ENCODE data around the gene CASP4.
"Not testable (repeated sequence)": the region's sequence is repeated elsewhere in the genome, so short reads cannot be mapped to it uniquely, and the experiment has no call there.

The CASP4 gene

GRCh38 chr11:104946907-104947306 lies 21.5 kb downstream of the CASP4 start:
- peak; percentile 58 for DNase-seq

DNA sequence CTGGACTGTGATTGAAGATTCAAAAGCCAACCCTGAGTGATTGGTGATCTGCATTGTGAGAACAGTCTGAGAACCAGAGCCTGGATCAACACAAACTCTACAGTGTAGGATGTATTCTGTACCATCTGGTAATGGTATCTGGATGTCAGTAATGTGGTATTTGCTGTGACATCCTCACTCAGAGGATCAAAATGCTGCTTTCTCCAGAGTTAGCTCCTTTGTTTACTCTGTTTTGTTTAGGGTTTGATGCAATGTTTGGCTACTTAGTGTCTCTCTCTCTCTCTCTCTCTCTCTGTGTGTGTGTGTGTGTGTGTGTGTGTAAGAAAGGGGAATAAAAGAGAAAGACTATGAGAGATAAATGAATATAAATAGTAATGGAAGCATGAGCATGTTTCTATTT lies 24.3 kb downstream of the CASP4 start:
- DNase-seq, result no peak

GRCh38 chr11:104943561-104943960 lies 24.8 kb downstream of the CASP4 start:
- no peak for DNase-seq

- DNase-seq, result no peak
Measured at GRCh38 chr11:104934594-104934993, 33.8 kb downstream of the CASP4 start.

GRCh38 chr11:104934073-104934472 lies 34.3 kb downstream of the CASP4 start:
- not testable (repeated sequence) for DNase-seq

DNA sequence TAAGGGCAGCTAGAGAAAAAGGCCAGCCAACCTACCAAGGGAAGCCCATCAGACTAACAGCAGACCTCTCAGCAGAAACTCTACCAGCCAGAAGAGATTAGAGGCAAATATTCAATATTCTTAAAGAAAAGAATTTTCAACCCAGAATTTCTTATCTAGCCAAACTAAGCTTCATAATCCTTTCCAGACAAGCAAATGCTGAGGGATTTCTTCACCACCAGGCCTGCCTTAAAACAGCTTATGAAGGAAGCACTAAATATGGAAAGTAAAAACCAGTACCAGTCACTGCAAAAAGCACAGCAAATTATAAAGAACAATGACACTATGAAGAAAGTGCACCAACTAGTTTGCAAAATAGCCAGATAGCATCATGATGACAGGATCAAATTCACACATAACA lies 39.6 kb downstream of the CASP4 start:
- DNase-seq, result no peak

DNA sequence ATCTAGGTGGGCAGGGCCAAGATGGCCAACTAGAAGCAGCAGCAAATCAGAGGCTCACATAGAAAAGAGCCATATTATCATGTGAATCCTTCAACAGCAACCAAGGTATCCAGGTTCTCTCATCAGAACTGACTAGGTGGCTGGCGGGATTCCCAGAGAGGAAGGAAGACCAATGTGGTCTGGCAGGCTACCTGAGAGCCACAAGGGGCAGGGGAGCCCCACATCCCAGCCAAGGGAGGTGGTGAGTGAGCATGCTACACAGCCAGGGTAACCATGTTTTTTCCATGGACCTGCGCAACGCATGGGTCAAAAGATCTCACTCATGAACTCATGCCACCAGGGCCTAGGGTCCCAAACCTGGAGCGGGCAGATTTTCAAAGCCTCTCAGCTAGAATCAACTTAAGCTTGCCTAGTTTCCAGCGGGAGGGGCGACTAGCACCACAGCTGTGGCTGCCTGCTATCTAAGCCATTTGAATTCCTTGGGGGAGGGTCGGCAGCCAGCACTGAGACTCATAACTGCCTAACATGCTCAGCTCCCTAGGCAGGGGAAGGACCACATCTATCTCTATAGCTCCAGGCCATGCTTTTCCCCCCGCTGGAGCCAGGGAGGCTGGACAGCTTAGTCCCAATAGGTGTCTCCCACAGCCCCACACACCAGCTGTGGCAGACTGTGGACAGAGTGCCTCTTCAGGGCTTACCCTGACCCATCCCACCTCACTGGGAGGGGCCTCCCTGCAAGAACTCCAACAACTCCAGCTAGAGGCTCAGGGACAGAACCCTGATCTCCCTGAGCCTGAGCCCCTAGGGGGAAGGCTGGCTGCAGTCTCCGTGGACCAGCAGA lies 41.4 kb downstream of the CASP4 start:
- no peak for DNase-seq

GRCh38 chr11:104925850-104926249 lies 42.5 kb downstream of the CASP4 start:
- no peak for DNase-seq

DNA sequence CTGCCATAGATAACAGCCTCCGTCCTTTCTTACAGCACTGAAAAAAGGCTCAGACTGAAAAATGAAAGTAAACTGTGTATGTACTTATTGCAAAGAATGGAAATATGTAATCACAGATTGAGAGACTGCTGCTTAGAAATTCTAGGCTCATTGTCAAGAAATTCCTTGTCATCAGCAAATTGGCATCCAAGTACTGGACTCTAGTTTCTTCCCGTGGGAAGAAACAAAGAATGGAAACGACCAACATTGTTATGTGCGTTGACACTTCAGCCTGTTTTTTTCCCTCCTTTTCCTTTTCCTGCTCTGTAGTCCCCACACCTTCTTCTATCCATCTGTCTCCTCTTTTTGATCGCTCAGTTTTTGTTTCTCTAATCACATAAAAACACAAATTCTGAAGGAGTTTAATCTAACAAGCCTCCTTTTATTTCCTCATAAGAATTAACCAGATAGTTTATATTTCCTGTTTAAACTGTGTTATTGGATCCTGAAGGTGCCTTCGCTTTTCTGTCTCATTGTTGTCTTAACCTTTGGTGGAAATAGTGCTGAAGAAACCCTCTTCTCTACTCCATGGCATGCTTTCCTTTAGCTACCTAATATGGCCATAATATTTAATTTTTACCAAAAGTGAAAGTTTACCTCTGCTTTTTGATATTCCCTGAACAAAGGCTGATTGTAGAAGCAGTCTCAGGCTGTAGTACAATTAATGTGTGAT lies 50.1 kb downstream of the CASP4 start:
- DNase-seq, result peak; percentile 69

- no peak for DNase-seq
Measured at GRCh38 chr11:104917271-104918112, 50.9 kb downstream of the CASP4 start.

DNA sequence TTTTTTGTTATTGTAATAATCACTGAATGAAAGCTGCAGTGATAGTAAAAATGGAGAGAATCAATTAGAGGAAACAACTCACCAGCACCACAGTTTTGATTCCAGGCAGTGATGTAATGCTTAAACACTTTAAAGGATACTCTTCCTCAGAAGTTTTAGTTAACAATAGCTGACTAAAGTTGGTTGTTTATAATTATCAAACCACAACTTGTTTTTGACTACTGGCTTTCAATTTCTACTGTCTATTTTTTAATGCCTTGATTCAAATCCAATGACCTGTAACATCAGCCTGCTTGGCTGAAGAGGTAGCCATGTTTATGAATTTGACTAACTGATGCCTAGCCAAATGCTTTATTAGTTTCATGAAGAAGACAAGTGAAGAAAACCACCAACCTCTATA lies 51.9 kb downstream of the CASP4 start:
- DNase-seq, result peak; percentile 36

GRCh38 chr11:104912102-104912501 lies 56.3 kb downstream of the CASP4 start:
- no peak for DNase-seq

DNA sequence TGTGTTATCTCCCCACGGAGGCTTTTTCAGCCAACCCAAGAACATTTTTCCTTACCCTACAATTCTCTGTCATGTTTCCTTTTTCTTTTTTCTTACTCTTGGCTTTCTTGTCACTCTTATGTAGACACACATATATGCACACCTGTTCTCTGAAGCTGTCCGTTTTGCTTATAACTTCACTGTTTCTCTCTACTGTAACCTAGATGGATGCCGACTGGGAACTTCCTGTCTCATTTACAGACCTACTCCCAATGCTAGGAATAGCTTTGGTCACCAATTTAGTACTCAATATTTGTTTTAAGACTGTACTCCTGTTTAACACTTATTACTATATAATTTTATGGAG lies 60.2 kb downstream of the CASP4 start:
- DNase-seq, result no peak

DNA sequence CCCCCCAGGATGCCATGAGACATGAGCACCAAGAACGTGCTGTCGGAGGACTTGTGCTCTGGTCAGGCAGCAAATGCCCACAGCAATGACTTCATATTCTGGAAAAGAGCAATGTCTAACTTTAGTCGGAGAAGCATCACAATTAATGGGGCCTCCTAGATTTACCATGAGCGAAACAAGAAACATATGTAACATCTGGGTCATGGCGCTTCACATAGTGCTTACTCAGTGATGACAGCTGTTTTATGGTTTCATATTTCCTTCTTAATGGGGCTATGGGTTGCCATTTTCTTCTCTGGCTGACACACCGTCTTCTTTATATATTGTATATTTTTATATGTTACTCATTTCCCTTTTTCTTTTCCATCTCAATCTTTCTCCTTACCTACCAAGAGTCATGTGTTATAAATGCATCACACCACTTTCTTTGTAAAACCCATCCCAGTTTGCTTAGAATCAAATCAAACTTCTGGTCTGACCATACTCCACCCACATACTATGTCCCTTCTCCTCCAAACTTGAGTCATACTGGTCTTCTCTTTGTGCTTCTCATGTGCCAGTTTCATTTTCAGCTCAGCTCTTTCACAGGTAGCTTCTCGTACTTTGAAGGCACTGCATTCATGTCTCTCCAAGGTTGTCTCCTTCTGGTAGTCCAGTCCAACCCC lies 60.7 kb downstream of the CASP4 start:
- peak; percentile 67 for DNase-seq

- no peak for DNase-seq
Measured at GRCh38 chr11:104905271-104905670, 63.1 kb downstream of the CASP4 start.

GRCh38 chr11:104899226-104899625 lies 69.1 kb downstream of the CASP4 start:
- DNase-seq, result no peak

GRCh38 chr11:104898685-104899013 lies 69.7 kb downstream of the CASP4 start:
- DNase-seq, result no peak

DNA sequence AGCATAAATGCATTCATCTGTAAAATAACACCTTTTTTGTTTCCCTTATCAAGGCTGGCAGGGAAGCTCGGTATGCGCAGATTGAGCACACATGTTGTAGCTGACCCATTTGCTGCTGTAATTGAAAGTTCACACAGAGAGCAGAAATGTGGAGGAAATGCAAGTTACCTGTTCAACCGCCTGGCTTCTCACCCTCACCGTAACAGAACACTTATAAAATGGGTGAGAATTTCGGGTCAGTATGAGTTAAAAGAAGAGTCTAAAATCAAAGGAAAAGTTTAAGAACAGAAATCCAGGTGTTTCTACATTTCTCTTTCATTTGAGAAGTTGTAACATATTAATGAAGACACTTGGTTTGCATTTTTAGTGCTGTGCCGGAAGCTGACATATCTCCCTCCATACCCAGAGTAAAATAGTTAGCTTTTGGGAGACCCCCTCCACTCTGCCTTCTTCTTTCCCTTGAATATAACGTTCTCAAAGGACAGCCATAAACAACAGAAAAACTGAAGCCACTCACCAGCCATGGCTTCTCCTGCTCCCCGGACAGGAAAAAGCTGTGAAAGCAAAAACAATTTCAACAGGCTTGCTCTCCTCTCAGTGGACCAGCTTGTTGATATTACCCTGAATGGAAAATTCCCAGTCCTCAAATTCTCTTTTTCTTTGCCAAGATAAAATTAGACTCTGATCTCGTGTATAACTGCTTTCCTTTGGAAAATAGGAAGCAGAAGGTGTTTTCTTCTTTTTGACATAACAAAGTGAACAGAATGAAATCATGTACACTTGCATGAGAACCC lies 70.3 kb downstream of the CASP4 start, which contains the start of gene CASP12:
Gene CASP12, minus strand, starts transcription at position 570 of the 794 bp plus-strand sequence.
- no peak for DNase-seq

- DNase-seq, result no peak
Measured at GRCh38 chr11:104895634-104896033, 72.7 kb downstream of the CASP4 start.

DNA sequence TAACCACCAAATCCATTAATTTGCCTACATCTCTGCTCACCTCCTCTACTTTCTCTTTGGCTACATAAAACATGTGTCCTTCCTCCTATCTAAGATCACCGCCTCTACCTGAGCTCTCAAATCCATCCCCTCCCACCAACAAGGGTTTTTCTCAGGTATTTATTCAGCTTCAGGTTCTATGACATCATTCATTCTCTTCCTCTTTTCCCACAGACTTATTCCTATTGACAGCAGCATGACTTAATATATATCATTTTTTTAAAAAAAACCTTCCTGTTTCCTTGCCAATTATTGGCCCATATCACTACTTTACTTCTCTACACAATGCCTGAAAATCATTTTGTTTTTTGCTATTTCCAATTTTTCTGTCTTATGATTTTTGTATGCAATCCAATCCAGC lies 74.5 kb downstream of the CASP4 start:
- DNase-seq, result no peak

Data from HCEC 1CT (cell line).